WTC11 (cell line): ENCODE data around the gene ADARB2. TPM values are rescaled to one million over a fixed set of nuclear protein-coding genes. Genes with fewer than 3 reads are reported as not detected.

ENCODE experiments used
- ATAC-seq: fragments of 200-7000 bp; cut with Tn5 transposase; 2 replicates; pipeline ENCODE4 v1.10.0; 2021; ENCODE audit warnings: mild to moderate bottlenecking, moderate library complexity
- CTCF ChIA-PET: fragments of 300-600 bp; sonication (Branson Sonifier 250); formaldehyde crosslinking; loops from one replicate; lab custom pipeline; 2021; ENCODE audit warnings: antibody characterized with exemption; lab: Charles Lee
- POLR2A ChIA-PET: fragments of 350-600 bp; sonication (Branson Sonifier 250); formaldehyde crosslinking; loops from one replicate; lab custom pipeline; 2021; ENCODE audit warnings: antibody characterized with exemption; lab: Charles Lee
- DNase-seq: peaks from one replicate; pipeline ENCODE4 v3.0.0; 2021; ENCODE audit warnings: low spot score
- H3K27ac Mint-ChIP-seq: 2 replicates; pipeline ENCODE4 v1.8.0; 2021; ENCODE audit warnings: mixed read lengths
- H3K27me3 Mint-ChIP-seq: 2 replicates; pipeline ENCODE4 v1.8.0; 2021; ENCODE audit warnings: low read depth, mild to moderate bottlenecking, moderate library complexity, mixed read lengths
- H3K36me3 Mint-ChIP-seq: 2 replicates; pipeline ENCODE4 v1.8.0; 2021; ENCODE audit warnings: mixed read lengths
- H3K4me1 Mint-ChIP-seq: 2 replicates; pipeline ENCODE4 v1.8.0; 2022; ENCODE audit warnings: mixed read lengths
- H3K4me3 Mint-ChIP-seq: 2 replicates; pipeline ENCODE4 v1.8.0; 2021; ENCODE audit warnings: mild to moderate bottlenecking, moderate library complexity, mixed read lengths
- H3K9me3 Mint-ChIP-seq: 2 replicates; pipeline ENCODE4 v1.8.0; 2021; ENCODE audit warnings: mixed read lengths
- AFF4 ChIP-seq: sonication (generic); formaldehyde crosslinking; IDR thresholded peaks from 2 replicates; pipeline ENCODE4 v1.8.1; 2023; ENCODE audit warnings: mild to moderate bottlenecking, missing genetic modification reagents, borderline replicate concordance
- CREM ChIP-seq: sonication (generic); formaldehyde crosslinking; IDR thresholded peaks from 2 replicates; pipeline ENCODE4 v1.8.1; 2022; ENCODE audit warnings: mild to moderate bottlenecking, missing genetic modification reagents, moderate library complexity
- FOXJ3 ChIP-seq: sonication (generic); formaldehyde crosslinking; IDR thresholded peaks from 2 replicates; pipeline ENCODE4 v1.9.0; 2021; ENCODE audit warnings: missing genetic modification reagents, mild to moderate bottlenecking, borderline replicate concordance
- MAX ChIP-seq: sonication (generic); formaldehyde crosslinking; IDR thresholded peaks from 2 replicates; pipeline ENCODE4 v1.8.0; 2022; ENCODE audit warnings: mild to moderate bottlenecking, missing genetic modification reagents
- MLX ChIP-seq: sonication (generic); formaldehyde crosslinking; IDR thresholded peaks from 2 replicates; pipeline ENCODE4 v1.8.1; 2023; ENCODE audit warnings: mild to moderate bottlenecking, missing genetic modification reagents, moderate library complexity
- NR2C2 ChIP-seq: sonication (generic); formaldehyde crosslinking; IDR thresholded peaks from 2 replicates; pipeline ENCODE4 v1.8.0; 2022; ENCODE audit warnings: mild to moderate bottlenecking, missing genetic modification reagents
- PRRX2 ChIP-seq: fragments of 250-450 bp; sonication (Bioruptor Pico); IDR thresholded peaks from 2 replicates; pipeline ENCODE4 v1.8.0; 2021; ENCODE audit warnings: mild to moderate bottlenecking
- TEAD1 ChIP-seq: sonication (generic); formaldehyde crosslinking; IDR thresholded peaks from 2 replicates; pipeline ENCODE4 v1.8.0; 2022; ENCODE audit warnings: mild to moderate bottlenecking, missing genetic modification reagents
- TEAD4 ChIP-seq: sonication (generic); formaldehyde crosslinking; IDR thresholded peaks from 2 replicates; pipeline ENCODE4 v1.8.0; 2022; ENCODE audit warnings: mild to moderate bottlenecking, missing genetic modification reagents
- ZNF423 ChIP-seq: fragments of 250-450 bp; sonication (Bioruptor Pico); IDR thresholded peaks from 2 replicates; pipeline ENCODE4 v2.1.2; 2022; ENCODE audit warnings: mild to moderate bottlenecking, moderate library complexity
- total RNA-seq: library from RNA; stranded (reverse); gene quantifications from 3 replicates; pipeline ENCODE4 v1.2.3, GENCODE V29; 2021
- TF ChIP-seq, protein P1 (sequence below): sonication (generic); formaldehyde crosslinking; IDR thresholded peaks from 2 replicates; pipeline ENCODE4 v1.8.0; 2022; ENCODE audit warnings: mild to moderate bottlenecking, missing genetic modification reagents
- TF ChIP-seq, protein P2 (sequence below): sonication (generic); formaldehyde crosslinking; IDR thresholded peaks from 2 replicates; pipeline ENCODE4 v1.8.0; 2023; ENCODE audit warnings: missing genetic modification reagents, mild to moderate bottlenecking, borderline replicate concordance

Gene ADARB2
- total RNA-seq, 1 experiment from 2014 or later: 3.7 TPM

DNA sequence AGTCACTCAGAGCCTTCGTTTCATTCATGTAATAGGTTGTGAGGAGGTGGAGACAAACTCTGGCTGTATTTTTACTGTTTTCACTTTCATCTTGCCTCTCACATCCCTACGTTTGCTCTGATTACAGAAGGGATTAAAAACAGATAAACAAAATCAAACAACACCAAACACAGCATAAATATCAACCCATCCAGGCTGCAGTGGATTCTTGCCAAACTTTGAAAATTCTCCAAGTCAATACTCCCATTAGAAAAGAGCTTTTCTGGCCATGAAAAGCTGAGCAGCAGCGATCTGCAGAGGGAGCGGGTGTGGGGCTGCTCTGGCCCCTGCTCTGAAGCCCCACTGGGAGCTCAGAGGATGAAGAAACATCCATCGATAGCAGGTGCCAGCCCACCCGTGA, 397.9 kb downstream of the ADARB2 start (continued):
- TF ChIP-seq MLX (CRISPR knock-in tag) (no peak), CREM (no peak), FOXJ3 (no peak), TEAD4 (no peak)
- TF ChIP-seq, protein P1, sequence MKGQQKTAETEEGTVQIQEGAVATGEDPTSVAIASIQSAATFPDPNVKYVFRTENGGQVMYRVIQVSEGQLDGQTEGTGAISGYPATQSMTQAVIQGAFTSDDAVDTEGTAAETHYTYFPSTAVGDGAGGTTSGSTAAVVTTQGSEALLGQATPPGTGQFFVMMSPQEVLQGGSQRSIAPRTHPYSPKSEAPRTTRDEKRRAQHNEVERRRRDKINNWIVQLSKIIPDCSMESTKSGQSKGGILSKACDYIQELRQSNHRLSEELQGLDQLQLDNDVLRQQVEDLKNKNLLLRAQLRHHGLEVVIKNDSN (CRISPR knock-in tag): no peak
- TF ChIP-seq, all 79 proteins: peak for 0

GRCh38 chr10:1335642-1336041, 401.7 kb downstream of the ADARB2 start:
- no peak for DNase-seq

More at GRCh38 chr10:1335642-1336041, 401.7 kb downstream of the ADARB2 start:
- H3K4me3 Mint-ChIP-seq: no peak overlapping the region
- H3K9me3 Mint-ChIP-seq: no peaks in the 10 kb centered on the region
- no peak overlapping the region for H3K27ac Mint-ChIP-seq
- POLR2A ChIA-PET: interaction anchor here (0.6 kb wide), 1 partner anchor 354 kb away, joined by 3 read pairs; no protein-coding TSS in a partner anchor
- peaks cover 9% of the 10 kb centered on the region for H3K27me3 Mint-ChIP-seq
- no peak for ATAC-seq
- no peak for TF ChIP-seq MAX
- TF ChIP-seq, protein P2, sequence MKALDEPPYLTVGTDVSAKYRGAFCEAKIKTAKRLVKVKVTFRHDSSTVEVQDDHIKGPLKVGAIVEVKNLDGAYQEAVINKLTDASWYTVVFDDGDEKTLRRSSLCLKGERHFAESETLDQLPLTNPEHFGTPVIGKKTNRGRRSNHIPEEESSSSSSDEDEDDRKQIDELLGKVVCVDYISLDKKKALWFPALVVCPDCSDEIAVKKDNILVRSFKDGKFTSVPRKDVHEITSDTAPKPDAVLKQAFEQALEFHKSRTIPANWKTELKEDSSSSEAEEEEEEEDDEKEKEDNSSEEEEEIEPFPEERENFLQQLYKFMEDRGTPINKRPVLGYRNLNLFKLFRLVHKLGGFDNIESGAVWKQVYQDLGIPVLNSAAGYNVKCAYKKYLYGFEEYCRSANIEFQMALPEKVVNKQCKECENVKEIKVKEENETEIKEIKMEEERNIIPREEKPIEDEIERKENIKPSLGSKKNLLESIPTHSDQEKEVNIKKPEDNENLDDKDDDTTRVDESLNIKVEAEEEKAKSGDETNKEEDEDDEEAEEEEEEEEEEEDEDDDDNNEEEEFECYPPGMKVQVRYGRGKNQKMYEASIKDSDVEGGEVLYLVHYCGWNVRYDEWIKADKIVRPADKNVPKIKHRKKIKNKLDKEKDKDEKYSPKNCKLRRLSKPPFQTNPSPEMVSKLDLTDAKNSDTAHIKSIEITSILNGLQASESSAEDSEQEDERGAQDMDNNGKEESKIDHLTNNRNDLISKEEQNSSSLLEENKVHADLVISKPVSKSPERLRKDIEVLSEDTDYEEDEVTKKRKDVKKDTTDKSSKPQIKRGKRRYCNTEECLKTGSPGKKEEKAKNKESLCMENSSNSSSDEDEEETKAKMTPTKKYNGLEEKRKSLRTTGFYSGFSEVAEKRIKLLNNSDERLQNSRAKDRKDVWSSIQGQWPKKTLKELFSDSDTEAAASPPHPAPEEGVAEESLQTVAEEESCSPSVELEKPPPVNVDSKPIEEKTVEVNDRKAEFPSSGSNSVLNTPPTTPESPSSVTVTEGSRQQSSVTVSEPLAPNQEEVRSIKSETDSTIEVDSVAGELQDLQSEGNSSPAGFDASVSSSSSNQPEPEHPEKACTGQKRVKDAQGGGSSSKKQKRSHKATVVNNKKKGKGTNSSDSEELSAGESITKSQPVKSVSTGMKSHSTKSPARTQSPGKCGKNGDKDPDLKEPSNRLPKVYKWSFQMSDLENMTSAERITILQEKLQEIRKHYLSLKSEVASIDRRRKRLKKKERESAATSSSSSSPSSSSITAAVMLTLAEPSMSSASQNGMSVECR: no peak
- no peak for TF ChIP-seq AFF4
- TF ChIP-seq PRRX2 (CRISPR knock-in tag): no peak
- TF ChIP-seq TEAD1 (CRISPR knock-in tag): no peak
- no peak for TF ChIP-seq ZNF423 (CRISPR knock-in tag)
- TF ChIP-seq NR2C2 (CRISPR knock-in tag): no peak
- TF ChIP-seq, all 79 proteins: peak for 0
- H3K36me3 Mint-ChIP-seq: no peaks in the 10 kb centered on the region
- CTCF ChIA-PET: no interaction called here
- peaks cover 10% of the 10 kb centered on the region for H3K4me1 Mint-ChIP-seq
